DND-41 (cell line): Measurements from ENCODE around the gene MUC5B.

Source experiments
- CTCF ChIP-seq: IDR thresholded peaks from 2 replicates; pipeline ENCODE4 v1.5.1; 2012; ENCODE audit warnings: borderline replicate concordance, low read length, moderate library complexity, mild to moderate bottlenecking; ENCODE audit not compliant: poor library complexity, severe bottlenecking; ENCODE audit errors: extremely low read depth
- EZH2 ChIP-seq: IDR thresholded peaks from 3 replicates; pipeline ENCODE4 v1.6.1; 2012; ENCODE audit warnings: borderline replicate concordance, low read depth, mild to moderate bottlenecking, moderate library complexity, low read length, inconsistent platforms; ENCODE audit not compliant: severe bottlenecking

- TF ChIP-seq CTCF (peak; percentile 11), EZH2 (no peak)
These were observed 80.4 kb downstream of the MUC5B start for GRCh38 chr11:1303126-1303821.
